H9 (cell line): ENCODE data around the gene PNMA6F. TPM values are rescaled to one million over a fixed set of nuclear protein-coding genes. Genes with fewer than 3 reads are reported as not detected.

ENCODE experiments used
- DNase-seq: peaks from one replicate; pipeline ENCODE4 v3.0.0-alpha.2; 2017
- H2AFZ ChIP-seq: one replicate; pipeline ENCODE4 v1.6.1; 2013; ENCODE audit warnings: mild to moderate bottlenecking, low read length, control low read depth, moderate library complexity
- H2AK5ac ChIP-seq: 2 replicates; pipeline ENCODE4 v1.6.1; 2013; ENCODE audit warnings: low read length, control low read depth, mixed read lengths; ENCODE audit not compliant: insufficient read length
- H2BK120ac ChIP-seq: one replicate; pipeline ENCODE4 v1.6.1; 2013; ENCODE audit warnings: low read depth, mild to moderate bottlenecking, low read length, control low read depth, inconsistent platforms; ENCODE audit not compliant: poor library complexity, severe bottlenecking
- H2BK12ac ChIP-seq: 2 replicates; pipeline ENCODE4 v1.6.1; 2013; ENCODE audit warnings: low read length, control low read depth, mixed read lengths, low read depth; ENCODE audit not compliant: insufficient read length
- H2BK15ac ChIP-seq: 2 replicates; pipeline ENCODE4 v1.6.1; 2013; ENCODE audit warnings: low read depth, low read length, control low read depth
- H2BK20ac ChIP-seq: one replicate; pipeline ENCODE4 v1.6.1; 2013; ENCODE audit warnings: low read depth, mild to moderate bottlenecking, low read length, control low read depth, inconsistent platforms; ENCODE audit not compliant: poor library complexity, severe bottlenecking
- H2BK5ac ChIP-seq: 2 replicates; pipeline ENCODE4 v1.6.1; 2013; ENCODE audit warnings: low read length, control low read depth, mixed read lengths; ENCODE audit not compliant: insufficient read length
- H3K14ac ChIP-seq: 2 replicates; pipeline ENCODE4 v1.6.1; 2013; ENCODE audit warnings: low read length, control low read depth; ENCODE audit not compliant: insufficient read depth
- H3K18ac ChIP-seq: 2 replicates; pipeline ENCODE4 v1.6.1; 2013; ENCODE audit warnings: low read depth, mild to moderate bottlenecking, mixed read lengths, low read length, control low read depth; ENCODE audit not compliant: insufficient read length
- H3K23ac ChIP-seq: 2 replicates; pipeline ENCODE4 v1.6.1; 2013; ENCODE audit warnings: low read length, control low read depth, mixed read lengths, low read depth; ENCODE audit not compliant: insufficient read length
- H3K23me2 ChIP-seq: 2 replicates; pipeline ENCODE4 v1.6.1; 2013; ENCODE audit warnings: low read depth, mild to moderate bottlenecking, mixed read lengths, low read length, control low read depth; ENCODE audit not compliant: insufficient read length, poor library complexity, severe bottlenecking
- H3K27ac ChIP-seq: 2 replicates; pipeline ENCODE4 v1.5.1; 2013; ENCODE audit warnings: low read length, control low read depth, mixed read lengths, low read depth; ENCODE audit not compliant: insufficient read length
- H3K27me3 ChIP-seq: 2 replicates; pipeline ENCODE4 v1.6.1; 2013; ENCODE audit warnings: low read length, control low read depth, inconsistent platforms; ENCODE audit not compliant: insufficient read depth
- H3K4ac ChIP-seq: 2 replicates; pipeline ENCODE4 v1.6.1; 2013; ENCODE audit warnings: low read depth, mild to moderate bottlenecking, control low read depth, inconsistent platforms, low read length, moderate library complexity
- H3K4me1 ChIP-seq: 2 replicates; pipeline ENCODE4 v1.6.1; 2013; ENCODE audit warnings: low read length, control low read depth, inconsistent platforms; ENCODE audit not compliant: insufficient read depth
- H3K4me2 ChIP-seq: 2 replicates; pipeline ENCODE4 v1.6.1; 2013; ENCODE audit warnings: low read length, control low read depth, mixed read lengths; ENCODE audit not compliant: insufficient read length, insufficient read depth
- H3K56ac ChIP-seq: 2 replicates; pipeline ENCODE4 v1.6.1; 2013; ENCODE audit warnings: low read depth, mild to moderate bottlenecking, mixed read lengths, low read length, control low read depth; ENCODE audit not compliant: insufficient read length
- H3K79me1 ChIP-seq: 2 replicates; pipeline ENCODE4 v1.6.1; 2013; ENCODE audit warnings: low read depth, mild to moderate bottlenecking, moderate library complexity, low read length, control low read depth, inconsistent platforms; ENCODE audit not compliant: insufficient read depth, poor library complexity, severe bottlenecking
- H3K79me2 ChIP-seq: 2 replicates; pipeline ENCODE4 v1.6.1; 2013; ENCODE audit warnings: low read length, control low read depth, inconsistent platforms; ENCODE audit not compliant: insufficient read depth
- H3K9ac ChIP-seq: 2 replicates; pipeline ENCODE4 v1.6.1; 2013; ENCODE audit warnings: low read length, control low read depth, mixed read lengths; ENCODE audit not compliant: insufficient read length; ENCODE audit errors: extremely low read depth
- H3K9me3 ChIP-seq: one replicate; pipeline ENCODE4 v1.6.1; 2013; ENCODE audit warnings: low read depth, low read length, inconsistent platforms; ENCODE audit not compliant: control insufficient read depth
- H3T11ph ChIP-seq: one replicate; pipeline ENCODE4 v1.6.1; 2013; ENCODE audit warnings: mild to moderate bottlenecking, low read length, control low read depth, inconsistent platforms
- H4K20me1 ChIP-seq: one replicate; pipeline ENCODE4 v1.6.1; 2013; ENCODE audit not compliant: control insufficient read depth, insufficient read length, insufficient read depth
- H4K5ac ChIP-seq: 2 replicates; pipeline ENCODE4 v1.6.1; 2013; ENCODE audit warnings: low read depth, mild to moderate bottlenecking, mixed read lengths, low read length, control low read depth; ENCODE audit not compliant: insufficient read length
- H4K8ac ChIP-seq: replicated peaks from 2 replicates; pipeline ENCODE4 v1.6.1; 2013; ENCODE audit warnings: low read length, control low read depth, mixed read lengths, low read depth; ENCODE audit not compliant: insufficient read length
- H4K91ac ChIP-seq: 2 replicates; pipeline ENCODE4 v1.6.1; 2013; ENCODE audit warnings: low read depth, mild to moderate bottlenecking, moderate library complexity, mixed read lengths, low read length, control low read depth; ENCODE audit not compliant: insufficient read length
- H3K27ac Mint-ChIP-seq, 3 experiments: 2 replicates in 2 of 3; 3 replicates in 1 of 3; pipeline ENCODE4 v1.8.0; 2020 to 2021; ENCODE audit warnings: mixed read lengths in 3 of 3, mild to moderate bottlenecking in 1 of 3, moderate library complexity in 1 of 3
- H3K27me3 Mint-ChIP-seq: 2 replicates; pipeline ENCODE4 v1.8.0; 2021; ENCODE audit warnings: low read depth, mild to moderate bottlenecking, moderate library complexity, mixed read lengths
- H3K36me3 Mint-ChIP-seq, 3 experiments: 2 replicates in 2 of 3; 3 replicates in 1 of 3; pipeline ENCODE4 v1.8.0; 2020 to 2021; ENCODE audit warnings: low read depth in 3 of 3, mixed read lengths in 3 of 3; ENCODE audit not compliant: insufficient read depth in 1 of 3
- H3K4me1 Mint-ChIP-seq, 2 experiments: 2 replicates each; pipeline ENCODE4 v1.8.0; 2020; ENCODE audit warnings: mixed read lengths in 2 of 2
- H3K4me3 Mint-ChIP-seq, 2 experiments: 2 replicates in 1 of 2; 3 replicates in 1 of 2; pipeline ENCODE4 v1.8.0; 2020 to 2021; ENCODE audit warnings: mild to moderate bottlenecking in 2 of 2, mixed read lengths in 2 of 2, moderate library complexity in 1 of 2
- H3K9me3 Mint-ChIP-seq, 2 experiments: 2 replicates in 1 of 2; 3 replicates in 1 of 2; pipeline ENCODE4 v1.8.0; 2020; ENCODE audit warnings: mild to moderate bottlenecking in 2 of 2, mixed read lengths in 2 of 2, moderate library complexity in 1 of 2
- CTCF ChIP-seq: fragments of 200-600 bp; sonication (generic); conservative IDR thresholded peaks from 3 replicates; pipeline ENCODE4 v1.8.0; 2021; ENCODE audit warnings: antibody characterized with exemption, mild to moderate bottlenecking
- WGBS: extraction: QIAGEN DNeasy Blood & Tissue Kit; methylation state at CpG from one replicate; pipeline ENCODE4 v1.1.7; 2013; ENCODE audit warnings: missing lambda C conversion rate, low lambda C conversion rate, mixed read lengths; ENCODE audit not compliant: insufficient read length; ENCODE audit errors: extremely low coverage; 5-methylcytosine and 5-hydroxymethylcytosine counted together
- total RNA-seq: library from RNA; stranded (reverse); gene quantifications from 2 replicates; pipeline ENCODE4 v1.2.1, GENCODE V29; 2021

The PNMA6F gene
- total RNA-seq, 1 experiment from 2014 or later = not detected

GRCh38 chrX:153318811-153319210 lies 2.8 kb downstream of the PNMA6F start:
- Histone ChIP-seq H3K4me1 (no peaks in the 10 kb centered on the region), H3K27ac (no peak overlapping the region), H3K4ac (no peak overlapping the region), H4K91ac (no peak overlapping the region), H3K79me2 (no peaks in the 10 kb centered on the region), H3K18ac (no peak overlapping the region), H3K9me3 (no peaks in the 10 kb centered on the region), H3T11ph (no peak overlapping the region), H2BK15ac (no peak overlapping the region), H4K8ac (no peak overlapping the region), H3K56ac (no peak overlapping the region), H3K23ac (no peak overlapping the region), H3K4me2 (no peak overlapping the region), H3K14ac (no peak overlapping the region), H2BK12ac (no peak overlapping the region), H2BK120ac (no peak overlapping the region), H3K27me3 (no peaks in the 10 kb centered on the region), H2BK5ac (no peak overlapping the region), H4K20me1 (no peaks in the 10 kb centered on the region), H3K79me1 (no peaks in the 10 kb centered on the region), H2BK20ac (no peak overlapping the region), H4K5ac (no peak overlapping the region), H2AFZ (no peak overlapping the region), H2AK5ac (no peak overlapping the region), H3K23me2 (peaks cover 4% of the 10 kb centered on the region), H3K9ac (no peak overlapping the region)
- no peak overlapping the region for H3K4me3 Mint-ChIP-seq
- no CpG with 5 or more reads among the region's 7 CpGs for WGBS
- peaks cover 6% of the 10 kb centered on the region; the same call in 1 of the 2 replicates for H3K27me3 Mint-ChIP-seq
- peaks cover 40 to 52% of the 10 kb centered on the region in 2 experiments for H3K9me3 Mint-ChIP-seq
- no peak overlapping the region for H3K27ac Mint-ChIP-seq
- peaks cover 2 to 11% of the 10 kb centered on the region in 2 experiments; a peak in 2 of 4 replicates for H3K4me1 Mint-ChIP-seq
- no peak for DNase-seq
- TF ChIP-seq CTCF = no peak
- peaks cover 0 to 4% (median 0%) of the 10 kb centered on the region in 3 experiments; a peak in 3 of 7 replicates for H3K36me3 Mint-ChIP-seq
